Mesendoderm (in vitro differentiated cells): ENCODE data around the gene MEIS1.

Source experiments
- DNase-seq: peaks from one replicate; pipeline ENCODE4 v3.0.0; 2013
- H2AK5ac ChIP-seq: 2 replicates; pipeline ENCODE4 v1.6.1; 2013; ENCODE audit warnings: low read length, inconsistent platforms
- H2BK120ac ChIP-seq: 2 replicates; pipeline ENCODE4 v1.6.1; 2013; ENCODE audit warnings: low read depth, mild to moderate bottlenecking, low read length, moderate library complexity, mixed read lengths
- H2BK15ac ChIP-seq: replicated peaks from 2 replicates; pipeline ENCODE4 v1.6.1; 2013; ENCODE audit warnings: low read depth, mild to moderate bottlenecking, moderate library complexity
- H2BK5ac ChIP-seq: 2 replicates; pipeline ENCODE4 v1.6.1; 2013; ENCODE audit warnings: low read length, inconsistent platforms
- H3K18ac ChIP-seq: 2 replicates; pipeline ENCODE4 v1.6.1; 2013; ENCODE audit warnings: mild to moderate bottlenecking, low read length, mixed read lengths
- H3K23ac ChIP-seq: one replicate; pipeline ENCODE4 v1.6.1; 2013; ENCODE audit warnings: low read length
- H3K27ac ChIP-seq: 2 replicates; pipeline ENCODE4 v1.5.1; 2013; ENCODE audit warnings: low read depth, mild to moderate bottlenecking, inconsistent platforms, low read length, moderate library complexity
- H3K27me3 ChIP-seq: 2 replicates; pipeline ENCODE4 v1.6.1; 2013; ENCODE audit warnings: low read length, control low read depth, mild to moderate bottlenecking, inconsistent platforms; ENCODE audit not compliant: insufficient read depth, poor library complexity
- H3K36me3 ChIP-seq: 2 replicates; pipeline ENCODE4 v1.6.1; 2013; ENCODE audit warnings: low read length, inconsistent platforms; ENCODE audit not compliant: control insufficient read depth, insufficient read depth
- H3K4ac ChIP-seq: one replicate; pipeline ENCODE4 v1.6.1; 2013; ENCODE audit warnings: low read depth, mild to moderate bottlenecking, low read length, moderate library complexity
- H3K4me1 ChIP-seq: 2 replicates; pipeline ENCODE4 v1.6.1; 2013; ENCODE audit warnings: low read depth, low read length, inconsistent platforms; ENCODE audit not compliant: control insufficient read depth
- H3K4me2 ChIP-seq: 2 replicates; pipeline ENCODE4 v1.6.1; 2013; ENCODE audit warnings: low read length
- H3K4me3 ChIP-seq: 2 replicates; pipeline ENCODE4 v1.5.1; 2013; ENCODE audit warnings: mild to moderate bottlenecking, low read length
- H3K56ac ChIP-seq: one replicate; pipeline ENCODE4 v1.6.1; 2013; ENCODE audit warnings: low read length
- H3K79me1 ChIP-seq: 2 replicates; pipeline ENCODE4 v1.6.1; 2013; ENCODE audit warnings: low read length, inconsistent platforms
- H3K79me2 ChIP-seq: 2 replicates; pipeline ENCODE4 v1.6.1; 2013; ENCODE audit warnings: mild to moderate bottlenecking, low read length; ENCODE audit not compliant: control insufficient read depth, insufficient read depth
- H3K9ac ChIP-seq: 2 replicates; pipeline ENCODE4 v1.6.1; 2013; ENCODE audit warnings: low read length, inconsistent platforms
- H4K5ac ChIP-seq: one replicate; pipeline ENCODE4 v1.6.1; 2013; ENCODE audit warnings: low read length
- H4K8ac ChIP-seq: one replicate; pipeline ENCODE4 v1.6.1; 2013; ENCODE audit warnings: low read depth, mild to moderate bottlenecking, control low read depth, low read length, moderate library complexity
- WGBS: extraction: QIAGEN DNeasy Blood & Tissue Kit; methylation state at CpG from one replicate; pipeline ENCODE4 v1.1.7; 2013; ENCODE audit warnings: low lambda C conversion rate, missing lambda C conversion rate; ENCODE audit not compliant: insufficient coverage; ENCODE audit errors: extremely low coverage; 5-methylcytosine and 5-hydroxymethylcytosine counted together

The MEIS1 gene

GRCh38 chr2:66538291-66538690 lies 103.4 kb downstream of the MEIS1 start:
- Histone ChIP-seq H2BK5ac (no peak overlapping the region), H3K27me3 (no peaks in the 10 kb centered on the region), H3K23ac (no peak overlapping the region), H3K18ac (no peak overlapping the region), H2BK120ac (no peak overlapping the region), H2AK5ac (no peak overlapping the region), H3K4me3 (no peak overlapping the region), H3K4me2 (no peak overlapping the region), H3K4ac (no peak overlapping the region), H3K9ac (no peak overlapping the region), H3K79me1 (no peaks in the 10 kb centered on the region), H3K27ac (no peak overlapping the region), H4K8ac (no peak overlapping the region), H2BK15ac (no peak overlapping the region), H3K4me1 (no peaks in the 10 kb centered on the region), H3K79me2 (no peaks in the 10 kb centered on the region), H3K36me3 (no peaks in the 10 kb centered on the region), H4K5ac (no peak overlapping the region), H3K56ac (no peak overlapping the region)
- WGBS, result no CpG with 5 or more reads among the region's 1 CpG
- no peak for DNase-seq

- Histone ChIP-seq H3K9ac (no peak overlapping the region), H3K36me3 (no peaks in the 10 kb centered on the region), H3K27ac (no peak overlapping the region), H3K27me3 (no peaks in the 10 kb centered on the region), H3K79me2 (no peaks in the 10 kb centered on the region), H2BK5ac (no peak overlapping the region), H3K56ac (no peak overlapping the region), H3K18ac (no peak overlapping the region), H4K5ac (no peak overlapping the region), H3K79me1 (no peaks in the 10 kb centered on the region), H2BK120ac (no peak overlapping the region), H4K8ac (no peak overlapping the region), H2BK15ac (no peak overlapping the region), H3K23ac (no peak overlapping the region), H3K4ac (no peak overlapping the region), H2AK5ac (no peak overlapping the region), H3K4me2 (no peak overlapping the region), H3K4me1 (no peaks in the 10 kb centered on the region), H3K4me3 (no peak overlapping the region)
- DNase-seq, result no peak
- no CpG with 5 or more reads among the region's 5 CpGs for WGBS
Observed at GRCh38 chr2:66539452-66539851, 104.5 kb downstream of the MEIS1 start.

GRCh38 chr2:66541646-66542045 lies 106.7 kb downstream of the MEIS1 start:
- Histone ChIP-seq H4K8ac (no peak overlapping the region), H3K27me3 (no peaks in the 10 kb centered on the region), H2BK120ac (no peak overlapping the region), H3K9ac (no peak overlapping the region), H3K79me1 (no peaks in the 10 kb centered on the region), H2BK15ac (no peak overlapping the region), H4K5ac (no peak overlapping the region), H3K79me2 (no peaks in the 10 kb centered on the region), H3K27ac (no peak overlapping the region), H2BK5ac (no peak overlapping the region), H3K4me1 (no peaks in the 10 kb centered on the region), H3K56ac (no peak overlapping the region), H3K36me3 (no peaks in the 10 kb centered on the region), H3K18ac (no peak overlapping the region), H3K4ac (no peak overlapping the region), H3K4me2 (no peak overlapping the region), H3K23ac (no peak overlapping the region), H3K4me3 (no peak overlapping the region), H2AK5ac (no peak overlapping the region)
- WGBS, result no CpG with 5 or more reads among the region's 4 CpGs
- no peak for DNase-seq

GRCh38 chr2:66543257-66543767 lies 108.4 kb downstream of the MEIS1 start:
- Histone ChIP-seq H2BK5ac (no peak overlapping the region), H3K23ac (no peak overlapping the region), H3K79me2 (no peaks in the 10 kb centered on the region), H3K56ac (no peak overlapping the region), H3K18ac (no peak overlapping the region), H2AK5ac (no peak overlapping the region), H3K4me2 (no peak overlapping the region), H4K8ac (no peak overlapping the region), H3K79me1 (no peaks in the 10 kb centered on the region), H3K4me1 (no peaks in the 10 kb centered on the region), H3K27me3 (no peaks in the 10 kb centered on the region), H3K4ac (no peak overlapping the region), H2BK120ac (no peak overlapping the region), H3K27ac (no peak overlapping the region), H2BK15ac (no peak overlapping the region), H3K36me3 (no peaks in the 10 kb centered on the region), H4K5ac (no peak overlapping the region), H3K9ac (no peak overlapping the region), H3K4me3 (no peak overlapping the region)
- no CpG with 5 or more reads among the region's 5 CpGs for WGBS
- no peak for DNase-seq

GRCh38 chr2:66544258-66544657 lies 109.3 kb downstream of the MEIS1 start:
- Histone ChIP-seq H3K56ac (no peak overlapping the region), H2BK120ac (no peak overlapping the region), H3K4me2 (no peak overlapping the region), H3K27ac (no peak overlapping the region), H2BK15ac (no peak overlapping the region), H3K4me1 (no peaks in the 10 kb centered on the region), H3K36me3 (no peaks in the 10 kb centered on the region), H3K4me3 (no peak overlapping the region), H2BK5ac (no peak overlapping the region), H3K18ac (no peak overlapping the region), H4K8ac (no peak overlapping the region), H3K9ac (no peak overlapping the region), H3K79me1 (no peaks in the 10 kb centered on the region), H4K5ac (no peak overlapping the region), H3K27me3 (no peaks in the 10 kb centered on the region), H3K79me2 (no peaks in the 10 kb centered on the region), H3K4ac (no peak overlapping the region), H2AK5ac (no peak overlapping the region), H3K23ac (no peak overlapping the region)
- DNase-seq, result no peak
- WGBS, result no CpG with 5 or more reads among the region's 2 CpGs

GRCh38 chr2:66545258-66545657 lies 110.3 kb downstream of the MEIS1 start:
- Histone ChIP-seq H4K5ac (no peak overlapping the region), H3K9ac (no peak overlapping the region), H4K8ac (no peak overlapping the region), H3K79me1 (no peaks in the 10 kb centered on the region), H3K18ac (no peak overlapping the region), H2BK5ac (no peak overlapping the region), H2BK15ac (no peak overlapping the region), H3K79me2 (no peaks in the 10 kb centered on the region), H3K4ac (no peak overlapping the region), H3K36me3 (no peaks in the 10 kb centered on the region), H3K4me3 (no peak overlapping the region), H2AK5ac (no peak overlapping the region), H3K4me1 (no peaks in the 10 kb centered on the region), H3K23ac (no peak overlapping the region), H3K27ac (no peak overlapping the region), H3K4me2 (no peak overlapping the region), H3K56ac (no peak overlapping the region), H2BK120ac (no peak overlapping the region), H3K27me3 (no peaks in the 10 kb centered on the region)
- DNase-seq, result no peak
